ENCODE data around the gene HIVEP2. TPM values are rescaled to one million over a fixed set of nuclear protein-coding genes. Genes with fewer than 3 reads are reported as not detected.
"Not testable (repeated sequence)": the region's sequence is repeated elsewhere in the genome, so short reads cannot be mapped to it uniquely, and the experiment has no call there.

Gene HIVEP2
- total RNA-seq, 3 donors from 2014 or later (not counting 1 experiment from before 2014, with no cell fraction given), result 14.6 to 21.6 (median 18.7) TPM

- no peaks in the 10 kb centered on the region for H3K4me1 ChIP-seq (ENCODE audit: control insufficient read depth, insufficient read depth, low read length)
- no peak for TF ChIP-seq CTCF (IDR thresholded peaks at IDR 0.05)
- no peaks in the 10 kb centered on the region for H3K27me3 ChIP-seq (ENCODE audit: control insufficient read depth, insufficient read depth, low read length)
- Mint-ChIP-seq H3K27ac (no peak overlapping the region), H3K27me3 (ENCODE audit: low read depth in 2 of 2) (peaks cover 8 to 23% of the 10 kb centered on the region in 2 donors), H3K4me3 (no peak overlapping the region), H3K9me3 (peaks cover 4 to 5% of the 10 kb centered on the region in 2 donors), H3K4me1 (no peaks in the 10 kb centered on the region), H3K36me3 (no peaks in the 10 kb centered on the region)
- H3K9me3 ChIP-seq (ENCODE audit: control insufficient read depth, insufficient read depth, low read length), result peaks cover 3% of the 10 kb centered on the region
- no peaks in the 10 kb centered on the region for H3K36me3 ChIP-seq (ENCODE audit: control insufficient read depth, insufficient read depth, low read length)
- H3K27ac ChIP-seq (ENCODE audit: low read length), result no peak overlapping the region
- no peak overlapping the region for H3K4me3 ChIP-seq (ENCODE audit: low read length)
- intact Hi-C loops (cut with micrococcal nuclease), result no loop called here
- DNase-seq (no peak), ATAC-seq (no peak)
- 96% methylated on average over 3 of the region's 3 CpGs for WGBS (ENCODE audit: insufficient coverage)
Measured at GRCh38 chr6:142984386-142984785, 39.4 kb upstream of the HIVEP2 start.

DNA sequence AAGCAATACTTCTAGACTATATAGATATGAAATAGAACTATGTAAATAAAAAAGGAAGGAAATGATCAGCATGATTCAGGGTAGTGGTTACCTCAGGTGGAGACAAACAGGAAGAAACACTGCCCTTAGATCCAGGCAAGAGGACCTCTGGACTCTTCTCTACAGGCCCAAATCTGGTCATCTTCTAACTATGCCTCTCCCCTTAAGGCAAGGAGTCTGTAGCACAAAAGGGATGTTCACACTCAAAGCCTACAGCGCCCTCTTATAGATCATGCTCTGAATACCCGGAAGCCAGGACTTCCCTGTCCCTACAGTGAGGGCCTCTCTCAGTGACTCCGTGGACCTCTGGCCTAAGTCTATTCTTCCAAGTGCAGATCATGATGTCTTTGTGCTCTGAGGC is 30.4 kb upstream of the HIVEP2 start:
- ATAC-seq (peak; percentile 29 to 63 (median 57)), DNase-seq (peak in 1 of 2 donors; percentile 25)
- Mint-ChIP-seq H3K4me1 (peaks cover 0 to 5% of the 10 kb centered on the region in 2 donors), H3K27ac (no peak overlapping the region), H3K36me3 (no peaks in the 10 kb centered on the region), H3K4me3 (no peak overlapping the region), H3K9me3 (peaks cover 0 to 1% of the 10 kb centered on the region in 2 donors), H3K27me3 (ENCODE audit: low read depth in 2 of 2) (peaks cover 0 to 8% of the 10 kb centered on the region in 2 donors)
- Histone ChIP-seq H3K9me3 (ENCODE audit: control insufficient read depth, insufficient read depth, low read length) (no peaks in the 10 kb centered on the region), H3K4me3 (ENCODE audit: low read length) (no peak overlapping the region), H3K27me3 (ENCODE audit: control insufficient read depth, insufficient read depth, low read length) (no peaks in the 10 kb centered on the region), H3K36me3 (ENCODE audit: control insufficient read depth, insufficient read depth, low read length) (no peaks in the 10 kb centered on the region), H3K4me1 (ENCODE audit: control insufficient read depth, insufficient read depth, low read length) (no peaks in the 10 kb centered on the region), H3K27ac (ENCODE audit: low read length) (no peak overlapping the region)
- intact Hi-C loops (cut with micrococcal nuclease), result no loop called here
- no peak for TF ChIP-seq CTCF (IDR thresholded peaks at IDR 0.05)
- WGBS (ENCODE audit: insufficient coverage), result 85% methylated on average over 3 of the region's 3 CpGs

- H3K36me3 Mint-ChIP-seq; intact Hi-C loops (cut with micrococcal nuclease); ATAC-seq; H3K27me3 ChIP-seq (ENCODE audit: control insufficient read depth, insufficient read depth, low read length); H3K27ac Mint-ChIP-seq; H3K27me3 Mint-ChIP-seq (ENCODE audit: low read depth in 2 of 2); H3K4me3 Mint-ChIP-seq; DNase-seq; H3K36me3 ChIP-seq (ENCODE audit: control insufficient read depth, insufficient read depth, low read length); H3K27ac ChIP-seq (ENCODE audit: low read length); H3K4me3 ChIP-seq (ENCODE audit: low read length); H3K4me1 Mint-ChIP-seq; H3K4me1 ChIP-seq (ENCODE audit: control insufficient read depth, insufficient read depth, low read length); H3K9me3 Mint-ChIP-seq; H3K9me3 ChIP-seq (ENCODE audit: control insufficient read depth, insufficient read depth, low read length): not testable (repeated sequence)
- WGBS (ENCODE audit: insufficient coverage), result 100% methylated on average over 2 of the region's 3 CpGs
Measured at GRCh38 chr6:142970941-142971340, 26.0 kb upstream of the HIVEP2 start.

DNA sequence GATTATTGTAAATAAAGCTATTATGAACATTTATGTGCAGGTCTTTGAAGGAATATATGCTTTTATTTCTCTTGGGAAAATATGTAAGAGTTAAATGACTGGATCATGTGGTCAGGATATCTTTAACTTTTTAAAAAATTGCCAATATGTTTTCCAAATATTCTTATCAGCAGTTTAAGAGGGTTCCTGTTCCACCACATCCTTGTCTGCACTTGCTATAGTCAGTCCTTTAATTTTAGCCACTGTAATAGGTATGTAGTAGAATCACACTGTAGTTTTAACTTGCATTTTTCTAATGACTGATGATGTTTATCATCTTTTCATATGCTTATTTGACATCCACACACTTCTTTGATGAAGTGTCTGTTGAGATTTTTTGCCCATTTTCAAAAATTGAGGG is 23.6 kb upstream of the HIVEP2 start:
- TF ChIP-seq CTCF (IDR thresholded peaks at IDR 0.05), result no peak
- ATAC-seq (no peak), DNase-seq (no peak)
- Mint-ChIP-seq H3K4me1 (no peaks in the 10 kb centered on the region), H3K9me3 (no peaks in the 10 kb centered on the region), H3K36me3 (no peaks in the 10 kb centered on the region), H3K27me3 (ENCODE audit: low read depth in 2 of 2) (no peaks in the 10 kb centered on the region), H3K27ac (no peak overlapping the region), H3K4me3 (no peak overlapping the region)
- Histone ChIP-seq H3K27ac (ENCODE audit: low read length) (no peak overlapping the region), H3K4me3 (ENCODE audit: low read length) (no peak overlapping the region), H3K27me3 (ENCODE audit: control insufficient read depth, insufficient read depth, low read length) (no peaks in the 10 kb centered on the region), H3K36me3 (ENCODE audit: control insufficient read depth, insufficient read depth, low read length) (no peaks in the 10 kb centered on the region), H3K9me3 (ENCODE audit: control insufficient read depth, insufficient read depth, low read length) (no peaks in the 10 kb centered on the region), H3K4me1 (ENCODE audit: control insufficient read depth, insufficient read depth, low read length) (no peaks in the 10 kb centered on the region)
- intact Hi-C loops (cut with micrococcal nuclease), result no loop called here

Measured in natural killer cell (primary cell).